Inflammatory macrophage treated with lipopolysaccharide for 4 hours (primary cell): ENCODE data around the gene RPTOR.
A peak's percentile ranks its signal among the peaks of the same experiment; 100 is the strongest.
"Not testable (repeated sequence)": the region's sequence is repeated elsewhere in the genome, so short reads cannot be mapped to it uniquely, and the experiment has no call there.

Experiments used
- DNase-seq: peaks from one replicate; pipeline ENCODE4 v3.0.0-alpha.2; 2020

The RPTOR gene

GRCh38 chr17:80871341-80871740 lies 326.7 kb downstream of the RPTOR start:
- peak; percentile 69 for DNase-seq

- no peak for DNase-seq
Measured at GRCh38 chr17:80872001-80872500, 327.4 kb downstream of the RPTOR start.

- DNase-seq = peak; percentile 8
Measured at GRCh38 chr17:80872501-80873306, 328.1 kb downstream of the RPTOR start.

- peak; percentile 93 for DNase-seq
Measured at GRCh38 chr17:80873307-80873951, 328.8 kb downstream of the RPTOR start.

GRCh38 chr17:80874866-80875445 lies 330.3 kb downstream of the RPTOR start:
- no peak for DNase-seq

GRCh38 chr17:80875480-80875995 lies 330.9 kb downstream of the RPTOR start:
- not testable (repeated sequence) for DNase-seq

- not testable (repeated sequence) for DNase-seq
Measured at GRCh38 chr17:80876456-80876949, 331.9 kb downstream of the RPTOR start.

GRCh38 chr17:80876950-80877728 lies 332.5 kb downstream of the RPTOR start:
- DNase-seq = no peak

GRCh38 chr17:80877729-80878303 lies 333.2 kb downstream of the RPTOR start:
- no peak for DNase-seq

GRCh38 chr17:80878876-80879722 lies 334.5 kb downstream of the RPTOR start:
- no peak for DNase-seq

- no peak for DNase-seq
Measured at GRCh38 chr17:80879723-80880647, 335.3 kb downstream of the RPTOR start.

- no peak for DNase-seq
Measured at GRCh38 chr17:80880648-80880985, 336.0 kb downstream of the RPTOR start.

- peak; percentile 66 for DNase-seq
Measured at GRCh38 chr17:80881306-80881705, 336.7 kb downstream of the RPTOR start.

GRCh38 chr17:80882323-80882722 lies 337.7 kb downstream of the RPTOR start:
- no peak for DNase-seq

GRCh38 chr17:80882926-80883685 lies 338.5 kb downstream of the RPTOR start:
- DNase-seq = no peak

- no peak for DNase-seq
Measured at GRCh38 chr17:80883831-80884735, 339.4 kb downstream of the RPTOR start.

GRCh38 chr17:80884811-80885210 lies 340.2 kb downstream of the RPTOR start:
- no peak for DNase-seq

GRCh38 chr17:80885947-80886582 lies 341.4 kb downstream of the RPTOR start:
- DNase-seq = no peak
